Measurements from ENCODE around the gene NME3. TPM values are rescaled to one million over a fixed set of nuclear protein-coding genes. Genes with fewer than 3 reads are reported as not detected.

Gene NME3
- total and polyA plus RNA-seq, 2 of the 13 experiments (the other 11 are each of a cell fraction or from before 2014, with no cell fraction given): 10.4 to 15.9 TPM

DNA sequence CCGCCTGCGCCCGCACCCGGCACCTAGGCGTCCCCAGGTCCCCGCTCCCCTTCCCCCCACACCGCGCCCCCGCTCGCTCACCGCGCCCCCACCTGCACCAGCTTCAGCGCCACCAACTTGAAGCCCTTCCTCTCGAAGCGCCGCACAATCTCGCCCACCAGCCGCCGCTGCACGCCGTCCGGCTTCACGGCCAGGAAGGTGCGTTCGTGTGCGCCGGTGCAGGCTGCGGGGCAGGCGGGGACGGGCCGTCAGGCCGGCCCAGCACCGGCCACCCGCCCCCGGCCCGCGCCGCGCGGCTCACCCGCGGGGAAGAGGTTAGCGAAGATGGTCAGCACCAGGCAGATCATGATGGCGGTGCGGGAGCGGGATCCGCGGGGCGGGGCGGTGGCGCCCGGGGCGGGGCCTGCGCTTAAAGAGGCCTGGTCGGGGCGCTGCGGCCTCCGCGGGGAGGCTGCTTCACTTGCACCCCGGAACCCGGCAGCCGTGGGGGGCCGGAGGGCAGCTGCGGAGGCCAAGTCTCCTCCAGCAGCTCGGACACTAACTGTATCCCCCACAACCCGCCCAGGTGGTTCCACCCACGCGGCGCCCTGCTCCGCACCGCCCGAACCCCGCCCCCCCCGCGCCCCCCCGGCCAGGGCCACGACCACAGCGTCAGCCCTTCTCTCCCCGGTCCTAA, at the start of gene NME3 (continued):
- TF ChIP-seq, protein P1, sequence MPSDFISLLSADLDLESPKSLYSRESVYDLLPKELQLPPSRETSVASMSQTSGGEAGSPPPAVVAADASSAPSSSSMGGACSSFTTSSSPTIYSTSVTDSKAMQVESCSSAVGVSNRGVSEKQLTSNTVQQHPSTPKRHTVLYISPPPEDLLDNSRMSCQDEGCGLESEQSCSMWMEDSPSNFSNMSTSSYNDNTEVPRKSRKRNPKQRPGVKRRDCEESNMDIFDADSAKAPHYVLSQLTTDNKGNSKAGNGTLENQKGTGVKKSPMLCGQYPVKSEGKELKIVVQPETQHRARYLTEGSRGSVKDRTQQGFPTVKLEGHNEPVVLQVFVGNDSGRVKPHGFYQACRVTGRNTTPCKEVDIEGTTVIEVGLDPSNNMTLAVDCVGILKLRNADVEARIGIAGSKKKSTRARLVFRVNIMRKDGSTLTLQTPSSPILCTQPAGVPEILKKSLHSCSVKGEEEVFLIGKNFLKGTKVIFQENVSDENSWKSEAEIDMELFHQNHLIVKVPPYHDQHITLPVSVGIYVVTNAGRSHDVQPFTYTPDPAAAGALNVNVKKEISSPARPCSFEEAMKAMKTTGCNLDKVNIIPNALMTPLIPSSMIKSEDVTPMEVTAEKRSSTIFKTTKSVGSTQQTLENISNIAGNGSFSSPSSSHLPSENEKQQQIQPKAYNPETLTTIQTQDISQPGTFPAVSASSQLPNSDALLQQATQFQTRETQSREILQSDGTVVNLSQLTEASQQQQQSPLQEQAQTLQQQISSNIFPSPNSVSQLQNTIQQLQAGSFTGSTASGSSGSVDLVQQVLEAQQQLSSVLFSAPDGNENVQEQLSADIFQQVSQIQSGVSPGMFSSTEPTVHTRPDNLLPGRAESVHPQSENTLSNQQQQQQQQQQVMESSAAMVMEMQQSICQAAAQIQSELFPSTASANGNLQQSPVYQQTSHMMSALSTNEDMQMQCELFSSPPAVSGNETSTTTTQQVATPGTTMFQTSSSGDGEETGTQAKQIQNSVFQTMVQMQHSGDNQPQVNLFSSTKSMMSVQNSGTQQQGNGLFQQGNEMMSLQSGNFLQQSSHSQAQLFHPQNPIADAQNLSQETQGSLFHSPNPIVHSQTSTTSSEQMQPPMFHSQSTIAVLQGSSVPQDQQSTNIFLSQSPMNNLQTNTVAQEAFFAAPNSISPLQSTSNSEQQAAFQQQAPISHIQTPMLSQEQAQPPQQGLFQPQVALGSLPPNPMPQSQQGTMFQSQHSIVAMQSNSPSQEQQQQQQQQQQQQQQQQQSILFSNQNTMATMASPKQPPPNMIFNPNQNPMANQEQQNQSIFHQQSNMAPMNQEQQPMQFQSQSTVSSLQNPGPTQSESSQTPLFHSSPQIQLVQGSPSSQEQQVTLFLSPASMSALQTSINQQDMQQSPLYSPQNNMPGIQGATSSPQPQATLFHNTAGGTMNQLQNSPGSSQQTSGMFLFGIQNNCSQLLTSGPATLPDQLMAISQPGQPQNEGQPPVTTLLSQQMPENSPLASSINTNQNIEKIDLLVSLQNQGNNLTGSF (CRISPR knock-in tag; IDR thresholded peaks at IDR 0.05): no peak
- no peak for TF ChIP-seq ZNF768 (CRISPR knock-in tag; IDR thresholded peaks at IDR 0.05)
- peak; percentile 45; the same call in 1 of the 2 replicates for TF ChIP-seq ZFX (CRISPR knock-in tag; IDR thresholded peaks at IDR 0.05; ENCODE audit: low read depth)
- TF ChIP-seq ZNF20 (CRISPR knock-in tag; IDR thresholded peaks at IDR 0.05): no peak
- TF ChIP-seq, protein P2, sequence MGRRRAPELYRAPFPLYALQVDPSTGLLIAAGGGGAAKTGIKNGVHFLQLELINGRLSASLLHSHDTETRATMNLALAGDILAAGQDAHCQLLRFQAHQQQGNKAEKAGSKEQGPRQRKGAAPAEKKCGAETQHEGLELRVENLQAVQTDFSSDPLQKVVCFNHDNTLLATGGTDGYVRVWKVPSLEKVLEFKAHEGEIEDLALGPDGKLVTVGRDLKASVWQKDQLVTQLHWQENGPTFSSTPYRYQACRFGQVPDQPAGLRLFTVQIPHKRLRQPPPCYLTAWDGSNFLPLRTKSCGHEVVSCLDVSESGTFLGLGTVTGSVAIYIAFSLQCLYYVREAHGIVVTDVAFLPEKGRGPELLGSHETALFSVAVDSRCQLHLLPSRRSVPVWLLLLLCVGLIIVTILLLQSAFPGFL (CRISPR knock-in tag; IDR thresholded peaks at IDR 0.05): no peak
- TF ChIP-seq KDM5B (CRISPR knock-in tag; IDR thresholded peaks at IDR 0.05; ENCODE audit: borderline replicate concordance): no peak
- TF ChIP-seq ZNF546 (CRISPR knock-in tag; conservative IDR thresholded peaks at IDR 0.05): no peak
- no peak for TF ChIP-seq BRCA1 (CRISPR knock-in tag; IDR thresholded peaks at IDR 0.05)
- no peak for TF ChIP-seq PLRG1 (conservative IDR thresholded peaks at IDR 0.05)
- no peak for TF ChIP-seq ZNF567 (CRISPR knock-in tag; IDR thresholded peaks at IDR 0.05; ENCODE audit: borderline replicate concordance)
- TF ChIP-seq, protein P3, sequence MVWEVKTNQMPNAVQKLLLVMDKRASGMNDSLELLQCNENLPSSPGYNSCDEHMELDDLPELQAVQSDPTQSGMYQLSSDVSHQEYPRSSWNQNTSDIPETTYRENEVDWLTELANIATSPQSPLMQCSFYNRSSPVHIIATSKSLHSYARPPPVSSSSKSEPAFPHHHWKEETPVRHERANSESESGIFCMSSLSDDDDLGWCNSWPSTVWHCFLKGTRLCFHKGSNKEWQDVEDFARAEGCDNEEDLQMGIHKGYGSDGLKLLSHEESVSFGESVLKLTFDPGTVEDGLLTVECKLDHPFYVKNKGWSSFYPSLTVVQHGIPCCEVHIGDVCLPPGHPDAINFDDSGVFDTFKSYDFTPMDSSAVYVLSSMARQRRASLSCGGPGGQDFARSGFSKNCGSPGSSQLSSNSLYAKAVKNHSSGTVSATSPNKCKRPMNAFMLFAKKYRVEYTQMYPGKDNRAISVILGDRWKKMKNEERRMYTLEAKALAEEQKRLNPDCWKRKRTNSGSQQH (CRISPR knock-in tag; IDR thresholded peaks at IDR 0.05; ENCODE audit: low read depth): no peak
- TF ChIP-seq ZNF780A (CRISPR knock-in tag; IDR thresholded peaks at IDR 0.05): no peak
- no peak for TF ChIP-seq ZBTB3 (CRISPR knock-in tag; IDR thresholded peaks at IDR 0.05; ENCODE audit: borderline replicate concordance, low read depth)
- no peak for TF ChIP-seq JUNB (CRISPR knock-in tag; IDR thresholded peaks at IDR 0.05; ENCODE audit: borderline replicate concordance)
- no peak for TF ChIP-seq ISL2 (CRISPR knock-in tag; IDR thresholded peaks at IDR 0.05)
- TF ChIP-seq FOSL1 (CRISPR knock-in tag; IDR thresholded peaks at IDR 0.05; ENCODE audit: borderline replicate concordance): no peak
- peak; percentile 24; the same call in 1 of the 2 replicates for TF ChIP-seq GABPB1 (CRISPR knock-in tag; IDR thresholded peaks at IDR 0.05)
- no peak for TF ChIP-seq ISX (CRISPR knock-in tag; conservative IDR thresholded peaks at IDR 0.05)
- TF ChIP-seq, protein P4, sequence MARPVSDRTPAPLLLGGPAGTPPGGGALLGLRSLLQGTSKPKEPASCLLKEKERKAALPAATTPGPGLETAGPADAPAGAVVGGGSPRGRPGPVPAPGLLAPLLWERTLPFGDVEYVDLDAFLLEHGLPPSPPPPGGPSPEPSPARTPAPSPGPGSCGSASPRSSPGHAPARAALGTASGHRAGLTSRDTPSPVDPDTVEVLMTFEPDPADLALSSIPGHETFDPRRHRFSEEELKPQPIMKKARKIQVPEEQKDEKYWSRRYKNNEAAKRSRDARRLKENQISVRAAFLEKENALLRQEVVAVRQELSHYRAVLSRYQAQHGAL (CRISPR knock-in tag; IDR thresholded peaks at IDR 0.05; ENCODE audit: not compliant biosample characterization): no peak

Measured in HepG2 (cell line).